Heart right ventricle (tissue), 16 donors: ENCODE results near the gene NLRX1. TPM values are rescaled to one million over a fixed set of nuclear protein-coding genes. Genes with fewer than 3 reads are reported as not detected.

Experiments
- ATAC-seq, 8 donors: fragments of 200-7000 bp; cut with Tn5 transposase; one replicate each; pipeline ENCODE4 v1.9.1; 2020; ENCODE audit warnings: mild to moderate bottlenecking in 8 of 8, moderate library complexity in 8 of 8, moderate number of reproducible peaks in 1 of 8
- DNase-seq, 2 donors: peaks; one replicate each; pipeline ENCODE4 v3.0.0-alpha.2; 2020
- H3K27ac ChIP-seq, 10 donors: fragments of 200-600 bp; sonication (generic) in 2 of 10; one replicate each; pipeline versions ENCODE4 v1.5.0 to v1.8.0; 2020 to 2022; ENCODE audit warnings: mild to moderate bottlenecking in 3 of 10
- H3K27me3 ChIP-seq, 7 donors: fragments of 200-600 bp; one replicate each; pipeline ENCODE4 v1.8.0; 2021 to 2022; ENCODE audit warnings: mild to moderate bottlenecking in 2 of 7
- H3K36me3 ChIP-seq, 9 donors: fragments of 200-600 bp; sonication (generic) in 1 of 9; one replicate each; pipeline versions ENCODE4 v1.5.0 to v1.8.0; 2020 to 2022; ENCODE audit warnings: mild to moderate bottlenecking in 2 of 9
- H3K4me1 ChIP-seq, 9 donors: fragments of 200-600 bp; sonication (generic) in 1 of 9; one replicate each; pipeline versions ENCODE4 v1.5.0 to v1.8.0; 2020 to 2022; ENCODE audit warnings: mild to moderate bottlenecking in 4 of 9
- H3K4me3 ChIP-seq, 10 donors: fragments of 200-600 bp; sonication (generic) in 2 of 10; one replicate each; pipeline versions ENCODE4 v1.5.0 to v1.8.0; 2020 to 2022; ENCODE audit warnings: mild to moderate bottlenecking in 7 of 10, moderate library complexity in 2 of 10
- H3K9me3 ChIP-seq, 11 donors: fragments of 200-600 bp in 10 of 11; sonication (generic) in 2 of 11; one replicate each; pipeline versions ENCODE4 v1.5.0 to v1.8.0; 2013 to 2022; ENCODE audit warnings: mild to moderate bottlenecking in 2 of 11, control low read depth in 1 of 11, moderate library complexity in 1 of 11
- WGBS, 2 donors: extraction: QIAGEN DNeasy Blood & Tissue Kit; methylation state at CpG; one replicate each; pipeline ENCODE4 v1.1.7; 2013; ENCODE audit warnings: inconsistent platforms in 1 of 2; 5-methylcytosine and 5-hydroxymethylcytosine counted together
- intact Hi-C, 10 donors: fragments of 100-400 bp; cut with DNase I; formaldehyde crosslinking; loops; one replicate each; pipeline versions ENCODE4 v1.11.1 to v1.14.2; 2022
- polyA plus RNA-seq, 2 donors: library from polyadenylated mRNA; stranded (reverse); fragments of 200-250 nt; gene quantifications; one replicate each; pipeline ENCODE4 v1.2.3, GENCODE V29; 2013
- total RNA-seq, 10 donors: library from RNA; stranded (reverse); fragmentation: NEBNext Ultra II Directional in 3 of 10; extraction: Animal tissue kit (Norgen Biotek cat#: 25700) in 3 of 10; gene quantifications; one replicate each; pipeline versions ENCODE4 v1.2.1 to v1.2.4, GENCODE V29; 2021 to 2023
- TF ChIP-seq, protein P1 (sequence below), 9 donors: fragments of 200-600 bp; sonication (generic) in 2 of 9; IDR thresholded peaks; one replicate each; pipeline versions ENCODE4 v1.5.0 to v1.8.0; 2021 to 2022; ENCODE audit warnings: antibody characterized with exemption in 9 of 9, mild to moderate bottlenecking in 5 of 9, moderate library complexity in 1 of 9
- donor health status: Arrhythmogenic right ventricular cardiomyopathy.
- donor health status: ischemic (EF 13 %, LVEDD 7.1; RV severe dilation, severe dysfunction).
- donor health status: healthy with polysubstance abuse.
- donor health status: DM: no; HTN: yes; CAD: no.
- donor health status: DM: no; HTN: no; CAD: no.
- donor health status: ischemic (EF 25% LVEDD 6.9; RV normal size, moderate dysfunction).
- donor health status: ischemic (EF 25% LVEDD 5.7; RV mildly dilated, moderate dysfunction).
- donor health status: healthy.
- donor health status: DM: yes; HTN: yes; CAD: no.
- donor health status: Ischemic cardiomyopathy.
- donor health status: ischemic (EF 35%, LVEDD 5.7; RV mildly dilated, moderate dysfunction).
- donor health status: nonischemic (EF 11% LVEDD 7.7; RV severe dilation, severe dysfunction).
- donor health status: DM: yes; HTN: yes; CAD: no.
- donor health status: PGD.
- donor health status: ischemic (EF 29% LVEDD 5.4; RV normal size, mild dysfunction).
- donor health status: nonischemic (EF 23%, LVEDD 6.1; RV moderate dilation, normal function).

NLRX1 gene
- total and polyA plus RNA-seq, 12 donors = 7.9 to 39.3 (median 31.7) TPM

DNA sequence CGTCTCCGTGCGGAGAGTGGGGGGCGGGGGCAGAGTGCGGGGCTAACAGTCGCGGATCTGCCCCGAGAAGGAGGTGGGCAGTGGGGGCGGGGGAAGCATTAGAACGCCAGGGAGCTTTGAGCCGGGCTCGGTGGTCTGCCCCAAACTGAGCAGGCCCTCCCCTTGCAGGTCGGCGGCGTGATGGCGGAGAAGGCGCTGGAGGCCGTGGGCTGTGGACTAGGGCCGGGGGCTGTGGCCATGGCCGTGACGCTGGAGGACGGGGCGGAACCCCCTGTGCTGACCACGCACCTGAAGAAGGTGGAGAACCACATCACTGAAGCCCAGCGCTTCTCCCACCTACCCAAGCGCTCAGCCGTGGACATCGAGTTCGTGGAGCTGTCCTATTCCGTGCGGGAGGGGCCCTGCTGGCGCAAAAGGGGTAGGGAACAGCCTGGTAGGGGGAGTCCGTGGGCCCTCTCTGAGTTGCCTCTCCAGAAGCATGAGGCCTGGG, 18.7 kb upstream of the NLRX1 start:
- 34 to 41% methylated on average over 33 of the region's 33 CpGs for WGBS, 2 donors
- intact Hi-C loops = loop anchor here in 7 of 10 donors (5.0 to 10.0 kb wide), 5 partner anchors 42 to 175 kb away; no protein-coding TSS in a partner anchor
- Histone ChIP-seq H3K9me3 (no peaks in the 10 kb centered on the region), H3K4me3 (peak overlapping the region; percentile 8 to 68 (median 62)), H3K4me1 (peaks cover 0 to 21% (median 7%) of the 10 kb centered on the region in 9 donors), H3K27me3 (peaks cover 0 to 77% (median 18%) of the 10 kb centered on the region in 7 donors), H3K36me3 (no peaks in the 10 kb centered on the region), H3K27ac (no peak overlapping the region)
- no peak for DNase-seq
- TF ChIP-seq, protein P1, sequence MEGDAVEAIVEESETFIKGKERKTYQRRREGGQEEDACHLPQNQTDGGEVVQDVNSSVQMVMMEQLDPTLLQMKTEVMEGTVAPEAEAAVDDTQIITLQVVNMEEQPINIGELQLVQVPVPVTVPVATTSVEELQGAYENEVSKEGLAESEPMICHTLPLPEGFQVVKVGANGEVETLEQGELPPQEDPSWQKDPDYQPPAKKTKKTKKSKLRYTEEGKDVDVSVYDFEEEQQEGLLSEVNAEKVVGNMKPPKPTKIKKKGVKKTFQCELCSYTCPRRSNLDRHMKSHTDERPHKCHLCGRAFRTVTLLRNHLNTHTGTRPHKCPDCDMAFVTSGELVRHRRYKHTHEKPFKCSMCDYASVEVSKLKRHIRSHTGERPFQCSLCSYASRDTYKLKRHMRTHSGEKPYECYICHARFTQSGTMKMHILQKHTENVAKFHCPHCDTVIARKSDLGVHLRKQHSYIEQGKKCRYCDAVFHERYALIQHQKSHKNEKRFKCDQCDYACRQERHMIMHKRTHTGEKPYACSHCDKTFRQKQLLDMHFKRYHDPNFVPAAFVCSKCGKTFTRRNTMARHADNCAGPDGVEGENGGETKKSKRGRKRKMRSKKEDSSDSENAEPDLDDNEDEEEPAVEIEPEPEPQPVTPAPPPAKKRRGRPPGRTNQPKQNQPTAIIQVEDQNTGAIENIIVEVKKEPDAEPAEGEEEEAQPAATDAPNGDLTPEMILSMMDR (IDR thresholded peaks at IDR 0.05) = no peak
- ATAC-seq = peak in 1 of 8 donors; percentile 8

DNA sequence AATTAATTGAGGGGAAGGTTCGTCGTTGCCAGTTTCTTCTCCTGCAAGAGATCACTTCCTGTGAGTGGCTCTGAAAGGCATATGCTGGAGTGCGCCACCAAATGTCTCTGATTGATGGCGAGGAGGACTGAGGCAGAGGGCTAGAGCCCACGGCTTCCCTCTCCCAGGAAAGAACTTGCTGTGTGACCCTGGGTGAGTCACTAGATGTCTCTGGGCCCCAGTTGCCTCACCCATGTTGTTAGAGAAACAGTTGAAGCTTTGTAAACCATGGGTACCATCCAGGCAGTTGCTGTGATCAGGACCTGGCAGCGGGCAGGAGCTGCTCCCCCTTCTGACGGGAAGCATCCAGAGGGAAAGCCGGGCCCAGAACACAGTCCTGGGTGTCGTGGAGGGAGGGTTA, 16.5 kb upstream of the NLRX1 start:
- 84 to 87% methylated on average over 9 of the region's 9 CpGs for WGBS, 2 donors
- TF ChIP-seq, protein P1 (IDR thresholded peaks at IDR 0.05) = no peak
- peaks cover 0 to 18% (median 7%) of the 10 kb centered on the region in 9 donors for H3K4me1 ChIP-seq
- no peaks in the 10 kb centered on the region for H3K9me3 ChIP-seq
- no peak overlapping the region for H3K4me3 ChIP-seq
- ATAC-seq (no peak), DNase-seq (no peak)
- no peak overlapping the region for H3K27ac ChIP-seq
- intact Hi-C loops = loop anchor here in 1 of 10 donors (5.0 kb wide), 1 partner anchor 45 kb away; no protein-coding TSS in a partner anchor
- no peaks in the 10 kb centered on the region for H3K36me3 ChIP-seq
- H3K27me3 ChIP-seq = peaks cover 0 to 56% (median 18%) of the 10 kb centered on the region in 7 donors

DNA sequence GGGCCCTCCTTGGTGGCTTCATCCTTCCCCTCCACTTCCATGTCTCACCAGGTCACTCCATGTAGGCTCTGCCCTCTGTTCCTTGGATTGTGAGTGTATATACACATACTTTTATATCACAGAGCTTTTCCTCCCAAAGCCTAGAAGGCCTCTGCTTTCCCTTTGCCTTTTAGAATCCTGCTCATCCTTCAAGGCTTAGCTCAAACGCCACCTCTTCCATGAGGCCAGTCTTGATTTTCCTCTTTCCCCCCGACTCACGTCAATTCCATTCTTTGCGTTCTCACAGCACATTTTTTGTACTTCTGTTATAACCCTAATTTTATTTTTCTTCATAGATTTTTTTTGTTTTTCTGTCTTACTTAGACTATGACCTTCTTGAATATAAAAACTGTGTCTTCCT, 15.9 kb upstream of the NLRX1 start:
- H3K27ac ChIP-seq = no peak overlapping the region
- peaks cover 0 to 18% (median 7%) of the 10 kb centered on the region in 9 donors for H3K4me1 ChIP-seq
- no peaks in the 10 kb centered on the region for H3K9me3 ChIP-seq
- peaks cover 0 to 51% (median 12%) of the 10 kb centered on the region in 7 donors for H3K27me3 ChIP-seq
- no peak overlapping the region for H3K4me3 ChIP-seq
- H3K36me3 ChIP-seq = no peaks in the 10 kb centered on the region
- WGBS, 2 donors = 93 to 95% methylated on average over 4 of the region's 4 CpGs
- TF ChIP-seq, protein P1 (IDR thresholded peaks at IDR 0.05) = no peak
- ATAC-seq (no peak), DNase-seq (no peak)
- intact Hi-C loops = loop anchor here in 1 of 10 donors (5.0 kb wide), 1 partner anchor 45 kb away; no protein-coding TSS in a partner anchor

DNA sequence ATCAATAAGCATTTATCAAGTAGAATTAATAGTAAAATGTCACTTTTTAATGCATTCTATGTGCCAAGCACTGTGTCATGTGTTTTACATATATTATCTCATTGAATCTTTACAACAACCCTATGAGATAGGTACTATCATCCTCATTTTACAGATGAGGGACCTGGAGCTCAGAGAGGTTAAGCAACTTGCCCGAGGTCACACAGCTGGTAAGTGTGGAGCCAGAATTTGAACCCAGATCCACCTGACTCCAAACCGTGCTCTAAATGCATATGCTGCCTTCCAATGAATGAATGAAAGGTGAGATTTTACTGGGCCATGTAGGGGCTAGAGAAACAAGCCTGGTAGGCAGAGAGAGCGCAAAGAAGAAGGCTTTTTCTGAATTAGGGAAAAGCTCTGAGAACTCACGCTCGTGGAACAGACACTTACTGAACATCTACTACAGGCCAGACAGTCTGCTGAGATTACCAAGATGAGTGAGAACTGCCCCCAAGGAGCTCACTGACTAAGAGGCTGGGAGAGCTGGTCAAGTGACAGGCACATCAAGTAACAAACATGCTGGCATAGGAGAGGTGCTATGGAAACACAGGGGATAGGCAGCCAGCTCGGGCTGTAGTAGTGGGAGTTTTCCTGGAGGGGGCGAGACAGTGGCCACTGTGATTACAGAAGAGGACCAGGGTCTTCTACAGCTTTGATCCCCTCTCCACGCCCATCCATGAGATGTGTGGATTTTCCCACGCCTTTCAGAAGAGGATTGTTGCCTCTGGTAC, 15.3 kb upstream of the NLRX1 start:
- intact Hi-C loops = loop anchor here in 1 of 10 donors (5.0 kb wide), 1 partner anchor 44 kb away; no protein-coding TSS in a partner anchor
- no peak for ATAC-seq
- Histone ChIP-seq H3K36me3 (no peaks in the 10 kb centered on the region), H3K4me1 (peaks cover 0 to 18% (median 7%) of the 10 kb centered on the region in 9 donors), H3K4me3 (no peak overlapping the region), H3K9me3 (no peaks in the 10 kb centered on the region), H3K27me3 (peaks cover 0 to 45% (median 6%) of the 10 kb centered on the region in 7 donors), H3K27ac (no peak overlapping the region)
- no peak for DNase-seq
- 79 to 86% methylated on average over 9 of the region's 9 CpGs for WGBS, 2 donors
- TF ChIP-seq, protein P1 (IDR thresholded peaks at IDR 0.05) = no peak
